Duodenal mucosa (tissue), 2 donors: Measurements from ENCODE around the gene FRMPD2.

Experiments used
- H3K27ac ChIP-seq: one replicate; pipeline ENCODE4 v1.7.0; 2013; ENCODE audit warnings: low read depth, low read length
- H3K27me3 ChIP-seq, 2 donors: one replicate each; pipeline ENCODE4 v1.7.0; 2013; ENCODE audit warnings: low read length in 2 of 2, control low read depth in 1 of 2; ENCODE audit not compliant: insufficient read depth in 2 of 2, control insufficient read depth in 1 of 2
- H3K36me3 ChIP-seq, 2 donors: one replicate each; pipeline ENCODE4 v1.7.0; 2013; ENCODE audit warnings: low read length in 2 of 2, control low read depth in 1 of 2; ENCODE audit not compliant: insufficient read depth in 2 of 2, control insufficient read depth in 1 of 2
- H3K4me1 ChIP-seq, 2 donors: one replicate each; pipeline ENCODE4 v1.7.0; 2013; ENCODE audit warnings: low read length in 2 of 2, control low read depth in 1 of 2; ENCODE audit not compliant: insufficient read depth in 2 of 2, control insufficient read depth in 1 of 2
- H3K4me3 ChIP-seq, 2 donors: one replicate each; pipeline ENCODE4 v1.7.0; 2013; ENCODE audit warnings: low read length in 2 of 2, low read depth in 1 of 2
- H3K9ac ChIP-seq, 2 donors: one replicate each; pipeline ENCODE4 v1.7.0; 2013; ENCODE audit warnings: low read length in 2 of 2, low read depth in 1 of 2
- H3K9me3 ChIP-seq, 2 donors: one replicate each; pipeline ENCODE4 v1.7.0; 2013; ENCODE audit warnings: low read length in 2 of 2, control low read depth in 1 of 2; ENCODE audit not compliant: control insufficient read depth in 1 of 2

Gene FRMPD2

GRCh38 chr10:48242171-48242904 lies 32.2 kb downstream of the FRMPD2 start:
- H3K36me3 ChIP-seq: no peaks in the 10 kb centered on the region
- H3K4me3 ChIP-seq: no peak overlapping the region
- no peak overlapping the region for H3K27ac ChIP-seq
- H3K9ac ChIP-seq: no peak overlapping the region
- no peaks in the 10 kb centered on the region for H3K4me1 ChIP-seq
- no peaks in the 10 kb centered on the region for H3K9me3 ChIP-seq
- no peaks in the 10 kb centered on the region for H3K27me3 ChIP-seq

DNA sequence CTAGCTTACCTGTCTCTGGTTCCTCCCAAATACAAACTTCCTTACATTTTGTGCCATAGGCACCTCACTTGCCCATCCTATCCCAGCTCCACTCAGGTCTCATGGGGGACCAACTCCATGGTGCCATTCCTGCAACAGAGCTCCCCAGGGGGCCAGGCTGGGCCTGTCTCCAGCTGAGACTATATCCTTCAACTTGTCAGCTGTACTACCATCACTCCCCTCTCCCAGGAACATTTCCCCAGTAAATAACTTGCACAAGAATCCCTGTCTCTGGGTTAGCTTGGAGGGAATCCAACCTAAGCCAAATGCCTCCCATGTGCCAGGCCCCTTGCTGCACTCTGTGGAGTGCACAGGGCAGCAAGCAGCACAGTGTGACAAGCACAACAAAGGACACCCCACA lies 33.2 kb downstream of the FRMPD2 start:
- Histone ChIP-seq H3K9ac (no peak overlapping the region), H3K27me3 (no peaks in the 10 kb centered on the region), H3K4me1 (no peaks in the 10 kb centered on the region), H3K27ac (no peak overlapping the region), H3K9me3 (no peaks in the 10 kb centered on the region), H3K36me3 (no peaks in the 10 kb centered on the region), H3K4me3 (no peak overlapping the region)

- Histone ChIP-seq H3K4me1 (no peaks in the 10 kb centered on the region), H3K27ac (no peak overlapping the region), H3K9ac (no peak overlapping the region), H3K36me3 (no peaks in the 10 kb centered on the region), H3K9me3 (no peaks in the 10 kb centered on the region), H3K27me3 (no peaks in the 10 kb centered on the region), H3K4me3 (no peak overlapping the region)
These were observed 34.3 kb downstream of the FRMPD2 start for GRCh38 chr10:48240196-48240595.

GRCh38 chr10:48239618-48240017 lies 34.9 kb downstream of the FRMPD2 start:
- H3K36me3 ChIP-seq: no peaks in the 10 kb centered on the region
- H3K9ac ChIP-seq: no peak overlapping the region
- H3K9me3 ChIP-seq: no peaks in the 10 kb centered on the region
- no peaks in the 10 kb centered on the region for H3K4me1 ChIP-seq
- H3K27me3 ChIP-seq: no peaks in the 10 kb centered on the region
- H3K27ac ChIP-seq: no peak overlapping the region
- H3K4me3 ChIP-seq: no peak overlapping the region

GRCh38 chr10:48238826-48239520 lies 35.5 kb downstream of the FRMPD2 start:
- H3K9ac ChIP-seq: no peak overlapping the region

GRCh38 chr10:48237259-48238250 lies 36.9 kb downstream of the FRMPD2 start:
- H3K27me3 ChIP-seq: no peaks in the 10 kb centered on the region
- no peak overlapping the region for H3K27ac ChIP-seq
- H3K4me1 ChIP-seq: no peaks in the 10 kb centered on the region
- H3K9me3 ChIP-seq: no peaks in the 10 kb centered on the region
- H3K36me3 ChIP-seq: no peaks in the 10 kb centered on the region
- no peak overlapping the region for H3K9ac ChIP-seq
- H3K4me3 ChIP-seq: no peak overlapping the region

More at GRCh38 chr10:48238826-48239520, 35.5 kb downstream of the FRMPD2 start:
- H3K27me3 ChIP-seq: no peaks in the 10 kb centered on the region
- H3K4me3 ChIP-seq: no peak overlapping the region
- H3K27ac ChIP-seq: no peak overlapping the region
- no peaks in the 10 kb centered on the region for H3K4me1 ChIP-seq
- H3K36me3 ChIP-seq: no peaks in the 10 kb centered on the region
- no peaks in the 10 kb centered on the region for H3K9me3 ChIP-seq

DNA sequence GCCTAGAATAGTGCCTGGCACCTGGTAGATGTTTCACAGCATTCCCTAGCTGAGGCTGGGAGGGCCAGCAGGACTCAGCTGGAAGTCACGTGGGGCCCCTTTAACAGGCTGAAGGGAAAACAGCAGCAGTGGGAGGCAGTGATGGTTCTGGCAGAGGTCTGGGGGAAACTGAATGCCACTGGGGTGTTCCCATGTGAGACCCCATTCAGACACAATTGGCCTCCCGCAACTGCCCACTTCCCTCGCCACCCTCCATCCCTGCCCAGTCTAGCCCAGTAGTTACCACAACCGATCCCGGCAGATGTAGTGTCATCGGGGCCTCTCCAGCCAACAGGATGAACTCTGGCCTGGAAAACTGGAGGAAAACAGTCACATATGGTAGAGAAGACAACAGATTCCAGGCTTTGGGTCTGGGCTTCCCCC lies 38.3 kb downstream of the FRMPD2 start:
- Histone ChIP-seq H3K27ac (no peak overlapping the region), H3K36me3 (no peaks in the 10 kb centered on the region)

GRCh38 chr10:48235501-48235900 lies 39.0 kb downstream of the FRMPD2 start:
- H3K4me3 ChIP-seq: no peak overlapping the region
- H3K36me3 ChIP-seq: no peaks in the 10 kb centered on the region
- no peak overlapping the region for H3K27ac ChIP-seq
- no peaks in the 10 kb centered on the region for H3K9me3 ChIP-seq
- H3K27me3 ChIP-seq: no peaks in the 10 kb centered on the region
- H3K4me1 ChIP-seq: no peaks in the 10 kb centered on the region
- no peak overlapping the region for H3K9ac ChIP-seq

More for the DNA sequence above, 38.3 kb downstream of the FRMPD2 start:
- Histone ChIP-seq H3K9me3 (no peaks in the 10 kb centered on the region), H3K4me3 (no peak overlapping the region), H3K4me1 (no peaks in the 10 kb centered on the region), H3K27me3 (no peaks in the 10 kb centered on the region), H3K9ac (no peak overlapping the region)

DNA sequence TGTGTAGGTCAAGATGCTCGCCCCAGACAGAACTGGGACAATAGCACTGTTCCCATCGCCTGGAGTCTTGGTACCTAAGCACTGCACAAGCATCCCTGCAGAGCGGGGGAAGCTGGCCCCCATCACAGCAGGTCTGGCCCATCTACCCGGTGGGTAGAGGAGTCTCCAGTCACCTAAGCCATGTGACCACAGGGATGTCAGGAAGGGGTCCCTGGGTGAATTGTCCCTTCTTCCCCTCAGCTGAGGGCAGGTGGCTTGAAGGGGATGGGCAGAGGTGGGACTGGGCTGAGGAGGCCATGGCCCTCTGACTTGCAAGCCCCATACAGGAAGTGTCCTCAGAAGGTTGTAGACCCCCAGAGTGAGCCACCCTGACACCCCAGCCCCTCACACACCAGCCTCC lies 39.7 kb downstream of the FRMPD2 start:
- H3K9me3 ChIP-seq: no peaks in the 10 kb centered on the region
- H3K27me3 ChIP-seq: no peaks in the 10 kb centered on the region
- no peak overlapping the region for H3K27ac ChIP-seq
- no peak overlapping the region for H3K4me3 ChIP-seq
- no peak overlapping the region for H3K9ac ChIP-seq
- H3K36me3 ChIP-seq: no peaks in the 10 kb centered on the region
- no peaks in the 10 kb centered on the region for H3K4me1 ChIP-seq

DNA sequence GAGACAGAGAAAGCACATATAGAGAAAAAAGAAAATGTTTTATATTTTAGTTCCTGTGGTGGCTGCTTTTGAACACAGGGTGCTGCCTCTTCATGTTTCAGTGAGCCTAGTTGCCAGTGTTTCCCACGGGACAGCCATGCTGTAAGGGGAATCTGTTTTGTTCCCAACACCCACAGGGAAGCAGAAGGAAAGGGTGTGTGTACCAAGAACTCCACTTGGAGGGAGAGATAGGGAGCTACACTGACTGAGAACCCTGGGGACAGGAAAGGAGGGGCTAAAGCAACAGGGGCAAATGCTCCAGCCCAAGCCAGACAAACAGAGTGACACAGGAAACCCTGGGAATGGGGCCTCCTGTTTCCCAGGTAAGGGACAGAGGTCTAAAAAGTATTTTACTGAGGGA lies 40.2 kb downstream of the FRMPD2 start:
- Histone ChIP-seq H3K36me3 (no peaks in the 10 kb centered on the region), H3K4me1 (no peaks in the 10 kb centered on the region), H3K9me3 (no peaks in the 10 kb centered on the region), H3K27me3 (no peaks in the 10 kb centered on the region), H3K27ac (no peak overlapping the region), H3K4me3 (no peak overlapping the region), H3K9ac (no peak overlapping the region)
